WTC11 (cell line): ENCODE results near the gene TSSC4. TPM values are rescaled to one million over a fixed set of nuclear protein-coding genes. Genes with fewer than 3 reads are reported as not detected.

Experiments
- ATAC-seq: fragments of 200-7000 bp; cut with Tn5 transposase; 2 replicates; pipeline ENCODE4 v1.10.0; 2021; ENCODE audit warnings: mild to moderate bottlenecking, moderate library complexity
- CTCF ChIA-PET: fragments of 300-600 bp; sonication (Branson Sonifier 250); formaldehyde crosslinking; loops from one replicate; lab custom pipeline; 2021; ENCODE audit warnings: antibody characterized with exemption; lab: Charles Lee
- POLR2A ChIA-PET: fragments of 350-600 bp; sonication (Branson Sonifier 250); formaldehyde crosslinking; loops from one replicate; lab custom pipeline; 2021; ENCODE audit warnings: antibody characterized with exemption; lab: Charles Lee
- DNase-seq: peaks from one replicate; pipeline ENCODE4 v3.0.0; 2021; ENCODE audit warnings: low spot score
- H3K27ac Mint-ChIP-seq: 2 replicates; pipeline ENCODE4 v1.8.0; 2021; ENCODE audit warnings: mixed read lengths
- H3K27me3 Mint-ChIP-seq: 2 replicates; pipeline ENCODE4 v1.8.0; 2021; ENCODE audit warnings: low read depth, mild to moderate bottlenecking, moderate library complexity, mixed read lengths
- H3K36me3 Mint-ChIP-seq: 2 replicates; pipeline ENCODE4 v1.8.0; 2021; ENCODE audit warnings: mixed read lengths
- H3K4me1 Mint-ChIP-seq: 2 replicates; pipeline ENCODE4 v1.8.0; 2022; ENCODE audit warnings: mixed read lengths
- H3K4me3 Mint-ChIP-seq: 2 replicates; pipeline ENCODE4 v1.8.0; 2021; ENCODE audit warnings: mild to moderate bottlenecking, moderate library complexity, mixed read lengths
- H3K9me3 Mint-ChIP-seq: 2 replicates; pipeline ENCODE4 v1.8.0; 2021; ENCODE audit warnings: mixed read lengths
- GTF2I ChIP-seq: fragments of 250-450 bp; sonication (Bioruptor Pico); conservative IDR thresholded peaks from 2 replicates; pipeline ENCODE4 v1.4.0; 2021; ENCODE audit warnings: mild to moderate bottlenecking
- OVOL2 ChIP-seq: fragments of 250-450 bp; sonication (Bioruptor Pico); IDR thresholded peaks from 2 replicates; pipeline ENCODE4 v1.9.0; 2021; ENCODE audit warnings: mild to moderate bottlenecking, borderline replicate concordance
- TEAD4 ChIP-seq: sonication (generic); formaldehyde crosslinking; IDR thresholded peaks from 2 replicates; pipeline ENCODE4 v1.8.0; 2022; ENCODE audit warnings: mild to moderate bottlenecking, missing genetic modification reagents
- ZNF317 ChIP-seq: sonication (generic); formaldehyde crosslinking; IDR thresholded peaks from 2 replicates; pipeline ENCODE4 v1.8.1; 2023; ENCODE audit warnings: low read depth, mild to moderate bottlenecking, moderate library complexity, missing genetic modification reagents, borderline replicate concordance
- total RNA-seq: library from RNA; stranded (reverse); gene quantifications from 3 replicates; pipeline ENCODE4 v1.2.3, GENCODE V29; 2021
- TF ChIP-seq, protein P1 (sequence below): sonication (generic); formaldehyde crosslinking; IDR thresholded peaks from 2 replicates; pipeline ENCODE4 v1.8.1; 2022; ENCODE audit warnings: missing genetic modification reagents, borderline replicate concordance
- TF ChIP-seq, protein P2 (sequence below): sonication (generic); formaldehyde crosslinking; IDR thresholded peaks from 2 replicates; pipeline ENCODE4 v1.8.0; 2023; ENCODE audit warnings: mild to moderate bottlenecking, missing genetic modification reagents
- TF ChIP-seq, protein P3 (sequence below): fragments of 200-600 bp; IDR thresholded peaks from 2 replicates; pipeline ENCODE4 v1.8.0; 2022; ENCODE audit warnings: antibody characterized with exemption
- TF ChIP-seq, protein P4 (sequence below): fragments of 250-450 bp; sonication (Bioruptor Pico); conservative IDR thresholded peaks from 2 replicates; pipeline ENCODE4 v1.9.0; 2021; ENCODE audit warnings: mild to moderate bottlenecking
- TF ChIP-seq, protein P5 (sequence below): fragments of 250-450 bp; sonication (Bioruptor Pico); IDR thresholded peaks from 2 replicates; pipeline ENCODE4 v1.9.0; 2021; ENCODE audit warnings: mild to moderate bottlenecking
- TF ChIP-seq, protein P6 (sequence below): sonication (generic); formaldehyde crosslinking; IDR thresholded peaks from 2 replicates; pipeline ENCODE4 v1.8.0; 2022; ENCODE audit warnings: missing genetic modification reagents

Gene TSSC4
- total RNA-seq, 1 experiment from 2014 or later: 41.4 TPM

DNA sequence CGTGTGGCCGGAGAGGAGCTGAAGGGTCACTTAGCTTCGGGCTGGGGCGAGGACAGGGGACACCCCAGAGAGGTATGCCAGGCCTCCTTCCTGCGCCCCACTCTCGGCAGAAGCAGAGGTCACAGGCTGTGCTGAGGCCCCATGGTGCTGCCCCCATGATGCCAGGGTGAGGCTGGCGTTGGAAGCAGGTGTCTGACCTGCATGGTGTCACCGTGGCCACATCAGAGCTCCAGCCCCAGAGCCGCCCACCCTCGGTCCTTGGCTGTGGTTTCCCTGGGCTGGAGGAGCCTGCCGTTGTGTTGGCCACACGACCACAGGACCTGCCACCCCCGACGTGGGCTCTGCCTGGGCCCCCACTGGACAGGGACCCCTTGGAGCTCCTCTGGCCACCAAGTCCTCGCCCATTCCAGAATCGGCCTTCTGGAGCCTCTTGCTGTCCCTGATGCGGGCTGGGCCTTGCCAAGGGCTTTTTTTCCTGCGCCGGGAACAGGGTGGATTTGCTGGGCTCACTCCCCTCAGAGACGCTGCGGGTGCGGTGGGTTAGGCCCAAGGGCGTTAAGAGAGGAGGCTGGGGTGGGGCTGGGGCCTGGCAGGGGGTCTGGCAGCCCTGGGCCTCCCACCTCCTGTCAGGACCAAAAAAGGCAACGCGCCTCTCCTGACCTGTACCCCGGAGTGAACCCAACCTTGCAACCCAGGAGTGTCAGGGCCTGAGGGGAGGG, 8.2 kb upstream of the TSSC4 start:
- H3K36me3 Mint-ChIP-seq: peaks cover 6% of the 10 kb centered on the region
- TF ChIP-seq, protein P1, sequence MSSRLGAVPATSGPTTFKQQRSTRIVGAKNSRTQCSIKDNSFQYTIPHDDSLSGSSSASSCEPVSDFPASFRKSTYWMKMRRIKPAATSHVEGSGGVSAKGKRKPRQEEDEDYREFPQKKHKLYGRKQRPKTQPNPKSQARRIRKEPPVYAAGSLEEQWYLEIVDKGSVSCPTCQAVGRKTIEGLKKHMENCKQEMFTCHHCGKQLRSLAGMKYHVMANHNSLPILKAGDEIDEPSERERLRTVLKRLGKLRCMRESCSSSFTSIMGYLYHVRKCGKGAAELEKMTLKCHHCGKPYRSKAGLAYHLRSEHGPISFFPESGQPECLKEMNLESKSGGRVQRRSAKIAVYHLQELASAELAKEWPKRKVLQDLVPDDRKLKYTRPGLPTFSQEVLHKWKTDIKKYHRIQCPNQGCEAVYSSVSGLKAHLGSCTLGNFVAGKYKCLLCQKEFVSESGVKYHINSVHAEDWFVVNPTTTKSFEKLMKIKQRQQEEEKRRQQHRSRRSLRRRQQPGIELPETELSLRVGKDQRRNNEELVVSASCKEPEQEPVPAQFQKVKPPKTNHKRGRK (CRISPR knock-in tag): no peak
- ChIA-PET POLR2A (interaction anchor here (0.6 kb wide), 1 partner anchor 63 kb away, joined by 5 read pairs; no protein-coding TSS in a partner anchor), CTCF (interaction anchor here (1.0 kb wide), 1 partner anchor 28 kb away, joined by 3 read pairs; no protein-coding TSS in a partner anchor)
- no peak overlapping the region for H3K27ac Mint-ChIP-seq
- no peak overlapping the region for H3K4me3 Mint-ChIP-seq
- peaks cover 9% of the 10 kb centered on the region; the same call in 1 of the 2 replicates for H3K4me1 Mint-ChIP-seq
- H3K9me3 Mint-ChIP-seq: no peaks in the 10 kb centered on the region
- no peaks in the 10 kb centered on the region for H3K27me3 Mint-ChIP-seq
- ATAC-seq (no peak), DNase-seq (no peak)

DNA sequence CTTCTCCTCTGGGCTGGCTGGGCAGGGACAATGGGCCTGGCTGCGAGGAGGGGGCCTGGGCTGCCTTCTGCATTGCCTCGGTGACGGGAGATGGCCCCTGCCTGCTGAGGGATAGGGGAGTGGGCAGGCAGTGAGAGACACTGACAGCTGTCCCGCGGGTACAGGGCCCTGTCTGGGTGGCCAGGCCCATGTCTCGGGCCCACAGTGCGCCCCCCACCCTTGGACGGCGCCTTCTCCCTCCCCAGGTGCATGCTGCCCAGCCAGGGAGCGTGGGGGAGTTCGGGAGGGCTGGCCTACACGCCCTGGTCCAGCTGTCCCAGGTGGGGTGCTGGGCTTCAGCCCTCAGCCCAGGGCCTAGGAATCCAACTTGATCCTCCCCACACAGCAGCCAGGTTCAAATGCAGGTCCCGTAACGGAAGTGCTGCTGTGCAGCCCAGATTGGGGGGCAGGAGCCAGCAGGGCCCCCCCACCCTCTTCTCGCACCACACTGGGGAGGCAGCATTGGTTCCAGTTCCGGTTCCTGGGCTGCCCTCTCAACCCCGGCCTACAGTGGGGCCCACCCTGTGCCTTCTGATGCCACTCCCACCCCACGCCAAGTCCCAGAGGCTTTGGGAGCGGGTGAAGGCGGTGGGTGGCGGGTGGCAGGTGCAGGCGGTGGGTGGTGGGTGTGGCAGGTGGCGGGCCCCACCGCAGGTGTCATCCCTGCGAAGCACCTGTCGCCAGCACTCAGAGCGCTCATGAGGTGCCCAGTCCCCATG, 7.3 kb upstream of the TSSC4 start:
- Mint-ChIP-seq H3K27ac (no peak overlapping the region), H3K4me1 (peaks cover 9% of the 10 kb centered on the region; the same call in 1 of the 2 replicates), H3K36me3 (peaks cover 9% of the 10 kb centered on the region), H3K4me3 (no peak overlapping the region), H3K9me3 (no peaks in the 10 kb centered on the region), H3K27me3 (no peaks in the 10 kb centered on the region)
- no peak for ATAC-seq
- TF ChIP-seq, protein P2, sequence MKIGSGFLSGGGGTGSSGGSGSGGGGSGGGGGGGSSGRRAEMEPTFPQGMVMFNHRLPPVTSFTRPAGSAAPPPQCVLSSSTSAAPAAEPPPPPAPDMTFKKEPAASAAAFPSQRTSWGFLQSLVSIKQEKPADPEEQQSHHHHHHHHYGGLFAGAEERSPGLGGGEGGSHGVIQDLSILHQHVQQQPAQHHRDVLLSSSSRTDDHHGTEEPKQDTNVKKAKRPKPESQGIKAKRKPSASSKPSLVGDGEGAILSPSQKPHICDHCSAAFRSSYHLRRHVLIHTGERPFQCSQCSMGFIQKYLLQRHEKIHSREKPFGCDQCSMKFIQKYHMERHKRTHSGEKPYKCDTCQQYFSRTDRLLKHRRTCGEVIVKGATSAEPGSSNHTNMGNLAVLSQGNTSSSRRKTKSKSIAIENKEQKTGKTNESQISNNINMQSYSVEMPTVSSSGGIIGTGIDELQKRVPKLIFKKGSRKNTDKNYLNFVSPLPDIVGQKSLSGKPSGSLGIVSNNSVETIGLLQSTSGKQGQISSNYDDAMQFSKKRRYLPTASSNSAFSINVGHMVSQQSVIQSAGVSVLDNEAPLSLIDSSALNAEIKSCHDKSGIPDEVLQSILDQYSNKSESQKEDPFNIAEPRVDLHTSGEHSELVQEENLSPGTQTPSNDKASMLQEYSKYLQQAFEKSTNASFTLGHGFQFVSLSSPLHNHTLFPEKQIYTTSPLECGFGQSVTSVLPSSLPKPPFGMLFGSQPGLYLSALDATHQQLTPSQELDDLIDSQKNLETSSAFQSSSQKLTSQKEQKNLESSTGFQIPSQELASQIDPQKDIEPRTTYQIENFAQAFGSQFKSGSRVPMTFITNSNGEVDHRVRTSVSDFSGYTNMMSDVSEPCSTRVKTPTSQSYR (CRISPR knock-in tag): no peak
- TF ChIP-seq, protein P3, sequence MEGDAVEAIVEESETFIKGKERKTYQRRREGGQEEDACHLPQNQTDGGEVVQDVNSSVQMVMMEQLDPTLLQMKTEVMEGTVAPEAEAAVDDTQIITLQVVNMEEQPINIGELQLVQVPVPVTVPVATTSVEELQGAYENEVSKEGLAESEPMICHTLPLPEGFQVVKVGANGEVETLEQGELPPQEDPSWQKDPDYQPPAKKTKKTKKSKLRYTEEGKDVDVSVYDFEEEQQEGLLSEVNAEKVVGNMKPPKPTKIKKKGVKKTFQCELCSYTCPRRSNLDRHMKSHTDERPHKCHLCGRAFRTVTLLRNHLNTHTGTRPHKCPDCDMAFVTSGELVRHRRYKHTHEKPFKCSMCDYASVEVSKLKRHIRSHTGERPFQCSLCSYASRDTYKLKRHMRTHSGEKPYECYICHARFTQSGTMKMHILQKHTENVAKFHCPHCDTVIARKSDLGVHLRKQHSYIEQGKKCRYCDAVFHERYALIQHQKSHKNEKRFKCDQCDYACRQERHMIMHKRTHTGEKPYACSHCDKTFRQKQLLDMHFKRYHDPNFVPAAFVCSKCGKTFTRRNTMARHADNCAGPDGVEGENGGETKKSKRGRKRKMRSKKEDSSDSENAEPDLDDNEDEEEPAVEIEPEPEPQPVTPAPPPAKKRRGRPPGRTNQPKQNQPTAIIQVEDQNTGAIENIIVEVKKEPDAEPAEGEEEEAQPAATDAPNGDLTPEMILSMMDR: no peak
- TF ChIP-seq, protein P4, sequence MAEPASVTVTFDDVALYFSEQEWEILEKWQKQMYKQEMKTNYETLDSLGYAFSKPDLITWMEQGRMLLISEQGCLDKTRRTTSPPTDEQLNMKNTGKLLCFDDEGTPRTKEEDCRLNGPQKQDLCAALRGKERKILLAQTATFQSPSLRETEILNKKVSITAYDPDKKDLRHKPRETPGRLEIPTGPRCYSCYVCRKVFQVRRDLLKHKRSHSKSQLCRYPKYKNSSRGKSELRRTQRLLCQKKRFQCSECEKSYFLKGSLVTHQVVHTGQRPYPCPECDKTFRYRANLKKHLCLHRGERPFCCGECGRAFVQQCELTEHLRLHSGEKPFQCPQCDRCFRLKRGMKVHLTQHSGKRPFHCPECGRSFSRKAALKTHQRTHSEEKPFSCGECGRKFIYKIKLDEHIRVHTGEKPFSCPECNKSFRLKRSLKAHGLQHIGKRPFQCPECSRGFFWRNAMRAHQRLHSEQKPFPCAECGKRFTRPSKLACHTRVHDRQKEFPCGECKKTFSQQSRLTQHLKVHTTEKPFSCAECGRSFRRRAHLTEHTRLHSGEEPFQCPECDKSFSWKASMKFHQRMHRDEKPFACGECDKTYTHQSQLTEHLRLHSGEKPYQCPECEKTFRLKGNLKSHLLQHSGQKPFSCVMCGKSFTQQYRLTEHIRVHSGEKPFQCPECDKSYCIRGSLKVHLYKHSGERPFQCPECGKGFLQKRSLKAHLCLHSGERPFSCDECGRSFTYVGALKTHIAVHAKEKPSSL: no peak
- TF ChIP-seq, protein P5, sequence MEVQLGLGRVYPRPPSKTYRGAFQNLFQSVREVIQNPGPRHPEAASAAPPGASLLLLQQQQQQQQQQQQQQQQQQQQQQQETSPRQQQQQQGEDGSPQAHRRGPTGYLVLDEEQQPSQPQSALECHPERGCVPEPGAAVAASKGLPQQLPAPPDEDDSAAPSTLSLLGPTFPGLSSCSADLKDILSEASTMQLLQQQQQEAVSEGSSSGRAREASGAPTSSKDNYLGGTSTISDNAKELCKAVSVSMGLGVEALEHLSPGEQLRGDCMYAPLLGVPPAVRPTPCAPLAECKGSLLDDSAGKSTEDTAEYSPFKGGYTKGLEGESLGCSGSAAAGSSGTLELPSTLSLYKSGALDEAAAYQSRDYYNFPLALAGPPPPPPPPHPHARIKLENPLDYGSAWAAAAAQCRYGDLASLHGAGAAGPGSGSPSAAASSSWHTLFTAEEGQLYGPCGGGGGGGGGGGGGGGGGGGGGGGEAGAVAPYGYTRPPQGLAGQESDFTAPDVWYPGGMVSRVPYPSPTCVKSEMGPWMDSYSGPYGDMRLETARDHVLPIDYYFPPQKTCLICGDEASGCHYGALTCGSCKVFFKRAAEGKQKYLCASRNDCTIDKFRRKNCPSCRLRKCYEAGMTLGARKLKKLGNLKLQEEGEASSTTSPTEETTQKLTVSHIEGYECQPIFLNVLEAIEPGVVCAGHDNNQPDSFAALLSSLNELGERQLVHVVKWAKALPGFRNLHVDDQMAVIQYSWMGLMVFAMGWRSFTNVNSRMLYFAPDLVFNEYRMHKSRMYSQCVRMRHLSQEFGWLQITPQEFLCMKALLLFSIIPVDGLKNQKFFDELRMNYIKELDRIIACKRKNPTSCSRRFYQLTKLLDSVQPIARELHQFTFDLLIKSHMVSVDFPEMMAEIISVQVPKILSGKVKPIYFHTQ (CRISPR knock-in tag): no peak
- TF ChIP-seq GTF2I (no peak), ZNF317 (CRISPR knock-in tag) (no peak), OVOL2 (CRISPR knock-in tag) (no peak), TEAD4 (CRISPR knock-in tag) (no peak)
- TF ChIP-seq, protein P6, sequence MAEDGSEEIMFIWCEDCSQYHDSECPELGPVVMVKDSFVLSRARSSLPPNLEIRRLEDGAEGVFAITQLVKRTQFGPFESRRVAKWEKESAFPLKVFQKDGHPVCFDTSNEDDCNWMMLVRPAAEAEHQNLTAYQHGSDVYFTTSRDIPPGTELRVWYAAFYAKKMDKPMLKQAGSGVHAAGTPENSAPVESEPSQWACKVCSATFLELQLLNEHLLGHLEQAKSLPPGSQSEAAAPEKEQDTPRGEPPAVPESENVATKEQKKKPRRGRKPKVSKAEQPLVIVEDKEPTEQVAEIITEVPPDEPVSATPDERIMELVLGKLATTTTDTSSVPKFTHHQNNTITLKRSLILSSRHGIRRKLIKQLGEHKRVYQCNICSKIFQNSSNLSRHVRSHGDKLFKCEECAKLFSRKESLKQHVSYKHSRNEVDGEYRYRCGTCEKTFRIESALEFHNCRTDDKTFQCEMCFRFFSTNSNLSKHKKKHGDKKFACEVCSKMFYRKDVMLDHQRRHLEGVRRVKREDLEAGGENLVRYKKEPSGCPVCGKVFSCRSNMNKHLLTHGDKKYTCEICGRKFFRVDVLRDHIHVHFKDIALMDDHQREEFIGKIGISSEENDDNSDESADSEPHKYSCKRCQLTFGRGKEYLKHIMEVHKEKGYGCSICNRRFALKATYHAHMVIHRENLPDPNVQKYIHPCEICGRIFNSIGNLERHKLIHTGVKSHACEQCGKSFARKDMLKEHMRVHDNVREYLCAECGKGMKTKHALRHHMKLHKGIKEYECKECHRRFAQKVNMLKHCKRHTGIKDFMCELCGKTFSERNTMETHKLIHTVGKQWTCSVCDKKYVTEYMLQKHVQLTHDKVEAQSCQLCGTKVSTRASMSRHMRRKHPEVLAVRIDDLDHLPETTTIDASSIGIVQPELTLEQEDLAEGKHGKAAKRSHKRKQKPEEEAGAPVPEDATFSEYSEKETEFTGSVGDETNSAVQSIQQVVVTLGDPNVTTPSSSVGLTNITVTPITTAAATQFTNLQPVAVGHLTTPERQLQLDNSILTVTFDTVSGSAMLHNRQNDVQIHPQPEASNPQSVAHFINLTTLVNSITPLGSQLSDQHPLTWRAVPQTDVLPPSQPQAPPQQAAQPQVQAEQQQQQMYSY: no peak
- CTCF ChIA-PET: no interaction called here
- DNase-seq: no peak
- POLR2A ChIA-PET: no interaction called here
